Measurements from ENCODE around the gene EFL1.
A peak's percentile ranks its signal among the peaks of the same experiment; 100 is the strongest.

The EFL1 gene

GRCh38 chr15:82122746-82123400 is 139.7 kb downstream of the EFL1 start:
- TF ChIP-seq CTCF (IDR thresholded peaks at IDR 0.05; ENCODE audit: insufficient read depth, low read depth, low read length, missing control alignments) = no peak
- DNase-seq (ENCODE audit: low read depth) = peak; percentile 99
- H3K4me3 ChIP-seq (ENCODE audit: low read length) = no peak overlapping the region

GRCh38 chr15:82118040-82118439 is 144.5 kb downstream of the EFL1 start:
- H3K4me3 ChIP-seq (ENCODE audit: low read length) = no peak overlapping the region
- no peak for TF ChIP-seq CTCF (IDR thresholded peaks at IDR 0.05; ENCODE audit: insufficient read depth, low read depth, low read length, missing control alignments)
- DNase-seq (ENCODE audit: low read depth) = no peak

- DNase-seq (ENCODE audit: low read depth) = no peak
- no peak overlapping the region for H3K4me3 ChIP-seq (ENCODE audit: low read length)
- TF ChIP-seq CTCF (IDR thresholded peaks at IDR 0.05; ENCODE audit: insufficient read depth, low read depth, low read length, missing control alignments) = no peak
Observed at GRCh38 chr15:82117296-82117695, 145.2 kb downstream of the EFL1 start.

- no peak overlapping the region for H3K4me3 ChIP-seq (ENCODE audit: low read length)
- no peak for TF ChIP-seq CTCF (IDR thresholded peaks at IDR 0.05; ENCODE audit: insufficient read depth, low read depth, low read length, missing control alignments)
- no peak for DNase-seq (ENCODE audit: low read depth)
Observed at GRCh38 chr15:82114660-82115059, 147.9 kb downstream of the EFL1 start.

- no peak for DNase-seq (ENCODE audit: low read depth)
- no peak for TF ChIP-seq CTCF (IDR thresholded peaks at IDR 0.05; ENCODE audit: insufficient read depth, low read depth, low read length, missing control alignments)
- no peak overlapping the region for H3K4me3 ChIP-seq (ENCODE audit: low read length)
Observed at GRCh38 chr15:82113106-82113715, 149.3 kb downstream of the EFL1 start.

GRCh38 chr15:82111918-82112317 is 150.6 kb downstream of the EFL1 start:
- H3K4me3 ChIP-seq (ENCODE audit: low read length) = no peak overlapping the region
- no peak for TF ChIP-seq CTCF (IDR thresholded peaks at IDR 0.05; ENCODE audit: insufficient read depth, low read depth, low read length, missing control alignments)
- DNase-seq (ENCODE audit: low read depth) = no peak

- no peak overlapping the region for H3K4me3 ChIP-seq (ENCODE audit: low read length)
- no peak for DNase-seq (ENCODE audit: low read depth)
- no peak for TF ChIP-seq CTCF (IDR thresholded peaks at IDR 0.05; ENCODE audit: insufficient read depth, low read depth, low read length, missing control alignments)
Observed at GRCh38 chr15:82110144-82110543, 152.4 kb downstream of the EFL1 start.
